ENCODE data around the gene DYRK3.
"Not testable (repeated sequence)": the region's sequence is repeated elsewhere in the genome, so short reads cannot be mapped to it uniquely, and the experiment has no call there.

Gene DYRK3

DNA sequence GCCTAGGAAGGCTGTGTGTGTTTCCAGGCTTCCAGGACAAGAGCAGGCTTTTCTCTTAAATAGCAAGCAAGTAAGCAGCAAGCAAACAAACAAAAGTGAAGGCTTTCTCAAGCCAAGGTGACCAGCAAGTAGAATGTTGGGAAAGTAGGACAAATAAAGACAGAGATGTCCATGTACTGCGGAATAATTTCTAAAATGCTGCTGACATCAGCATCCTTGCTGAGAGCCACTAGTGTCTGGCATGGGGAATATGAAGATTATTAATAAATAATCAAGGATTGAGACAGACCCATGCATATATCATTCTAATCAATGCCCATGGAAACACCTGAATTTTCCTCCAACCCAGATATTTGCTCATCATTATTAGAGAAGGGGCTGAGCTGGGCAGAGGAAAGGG is 6.4 kb upstream of the DYRK3 start:
- DNase-seq (ENCODE audit: low read depth in 2 of 2, low spot score in 1 of 2), result no peak

- no peak for DNase-seq (ENCODE audit: low read depth in 2 of 2, low spot score in 1 of 2)
Measured at GRCh38 chr1:206631085-206631509, 4.2 kb upstream of the DYRK3 start.

GRCh38 chr1:206633708-206634121 is 1.6 kb upstream of the DYRK3 start:
- DNase-seq (ENCODE audit: low read depth in 2 of 2, low spot score in 1 of 2), result no peak

- peak; percentile 46 to 59 for DNase-seq (ENCODE audit: low read depth in 2 of 2, low spot score in 1 of 2)
Measured at GRCh38 chr1:206634365-206635079, 814 bp upstream of the DYRK3 start.

DNA sequence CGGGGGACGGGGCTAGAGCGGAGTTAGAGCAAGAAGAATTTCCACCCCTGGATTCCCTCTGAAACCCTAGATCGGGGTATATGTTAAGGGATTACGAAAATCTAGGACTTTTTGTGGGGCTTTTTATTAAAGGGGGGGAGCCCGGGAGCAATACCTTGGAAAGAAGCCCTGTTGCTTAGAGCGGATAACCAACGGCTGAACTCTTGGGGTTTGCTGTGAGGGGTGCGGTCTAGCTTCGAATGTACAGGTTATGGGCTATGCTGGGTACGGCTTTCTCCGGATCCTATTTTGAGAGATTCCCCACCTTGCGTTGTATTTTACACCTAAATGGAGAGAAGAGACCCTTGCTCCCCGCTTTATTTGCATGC is 626 bp downstream of the DYRK3 start:
- no peak for DNase-seq (ENCODE audit: low read depth in 2 of 2, low spot score in 1 of 2)

DNA sequence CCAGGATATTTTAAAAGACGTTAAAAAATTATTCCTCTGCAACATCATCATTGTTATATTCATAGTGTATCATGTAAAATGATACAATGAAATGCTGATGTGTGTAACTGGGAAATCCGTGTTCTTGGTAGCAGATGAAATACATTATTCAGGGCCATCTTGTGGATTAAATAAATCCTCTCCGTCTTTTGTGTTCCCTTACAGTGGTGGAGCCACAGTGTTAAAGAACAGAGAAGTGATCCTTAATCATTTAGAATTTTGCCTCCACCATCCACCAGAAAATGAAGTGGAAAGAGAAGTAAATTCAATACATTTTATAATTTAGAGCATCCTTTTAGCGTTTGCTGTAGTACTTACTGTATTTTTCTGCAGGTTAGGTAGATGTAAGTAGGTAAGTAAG is 1.3 kb downstream of the DYRK3 start:
- DNase-seq (ENCODE audit: low read depth in 2 of 2, low spot score in 1 of 2), result no peak

DNA sequence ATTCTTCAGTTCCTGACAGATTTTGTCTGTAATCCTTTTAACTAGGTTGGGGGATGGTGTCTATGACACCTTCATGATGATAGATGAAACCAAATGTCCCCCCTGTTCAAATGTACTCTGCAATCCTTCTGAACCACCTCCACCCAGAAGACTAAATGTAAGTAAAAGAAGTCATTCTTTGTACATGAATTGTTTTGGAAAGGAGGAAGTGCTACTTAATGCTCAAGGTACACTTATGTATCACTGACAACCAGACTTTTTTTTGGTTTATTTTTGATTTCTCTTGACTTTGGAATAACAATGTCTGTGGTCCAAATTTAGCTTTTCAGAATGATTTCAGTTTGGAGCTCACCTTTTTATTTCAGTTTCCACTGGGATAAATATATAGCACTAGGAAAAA is 2.3 kb downstream of the DYRK3 start:
- DNase-seq (ENCODE audit: low read depth in 2 of 2, low spot score in 1 of 2), result no peak

- not testable (repeated sequence) for DNase-seq (ENCODE audit: low read depth in 2 of 2, low spot score in 1 of 2)
Measured at GRCh38 chr1:206642074-206642473, 6.7 kb downstream of the DYRK3 start.

- DNase-seq (ENCODE audit: low read depth in 2 of 2, low spot score in 1 of 2), result no peak
Measured at GRCh38 chr1:206643118-206643698, 7.9 kb downstream of the DYRK3 start.

DNA sequence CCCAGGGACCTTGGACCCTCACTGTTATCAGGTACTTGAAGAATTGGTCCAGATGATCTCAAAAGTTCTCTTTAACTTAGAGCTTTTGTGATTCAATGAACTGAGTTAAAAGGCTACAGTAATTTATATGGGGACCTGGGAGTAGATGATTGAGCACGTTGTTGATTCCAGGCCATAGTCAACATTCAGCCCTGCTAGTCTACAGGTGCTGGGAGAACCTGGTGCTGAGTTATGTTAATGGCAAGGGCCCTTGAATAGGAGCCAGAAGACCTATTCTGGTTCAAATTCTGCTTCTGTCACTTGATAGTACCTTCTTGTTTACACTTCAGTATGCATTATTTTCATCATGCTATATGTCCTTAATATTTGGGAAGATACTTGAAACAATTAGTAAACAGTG is 11.2 kb downstream of the DYRK3 start:
- DNase-seq (ENCODE audit: low read depth in 2 of 2, low spot score in 1 of 2), result no peak

DNA sequence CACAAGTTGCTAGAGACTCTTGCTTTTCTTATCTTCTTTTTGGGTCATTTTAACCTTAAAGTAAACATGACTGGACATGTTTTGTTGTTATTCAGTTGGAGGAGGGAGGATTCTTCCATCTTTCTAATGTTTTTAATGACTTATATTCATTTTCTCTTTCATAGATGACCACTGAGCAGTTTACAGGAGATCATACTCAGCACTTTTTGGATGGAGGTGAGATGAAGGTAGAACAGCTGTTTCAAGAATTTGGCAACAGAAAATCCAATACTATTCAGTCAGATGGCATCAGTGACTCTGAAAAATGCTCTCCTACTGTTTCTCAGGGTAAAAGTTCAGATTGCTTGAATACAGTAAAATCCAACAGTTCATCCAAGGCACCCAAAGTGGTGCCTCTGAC is 11.9 kb downstream of the DYRK3 start:
- DNase-seq (ENCODE audit: low read depth in 2 of 2, low spot score in 1 of 2), result no peak

- DNase-seq (ENCODE audit: low read depth in 2 of 2, low spot score in 1 of 2), result no peak
Measured at GRCh38 chr1:206649261-206649921, 14.1 kb downstream of the DYRK3 start.

- DNase-seq (ENCODE audit: low read depth in 2 of 2, low spot score in 1 of 2), result no peak
Measured at GRCh38 chr1:206651014-206651413, 15.7 kb downstream of the DYRK3 start.

DNA sequence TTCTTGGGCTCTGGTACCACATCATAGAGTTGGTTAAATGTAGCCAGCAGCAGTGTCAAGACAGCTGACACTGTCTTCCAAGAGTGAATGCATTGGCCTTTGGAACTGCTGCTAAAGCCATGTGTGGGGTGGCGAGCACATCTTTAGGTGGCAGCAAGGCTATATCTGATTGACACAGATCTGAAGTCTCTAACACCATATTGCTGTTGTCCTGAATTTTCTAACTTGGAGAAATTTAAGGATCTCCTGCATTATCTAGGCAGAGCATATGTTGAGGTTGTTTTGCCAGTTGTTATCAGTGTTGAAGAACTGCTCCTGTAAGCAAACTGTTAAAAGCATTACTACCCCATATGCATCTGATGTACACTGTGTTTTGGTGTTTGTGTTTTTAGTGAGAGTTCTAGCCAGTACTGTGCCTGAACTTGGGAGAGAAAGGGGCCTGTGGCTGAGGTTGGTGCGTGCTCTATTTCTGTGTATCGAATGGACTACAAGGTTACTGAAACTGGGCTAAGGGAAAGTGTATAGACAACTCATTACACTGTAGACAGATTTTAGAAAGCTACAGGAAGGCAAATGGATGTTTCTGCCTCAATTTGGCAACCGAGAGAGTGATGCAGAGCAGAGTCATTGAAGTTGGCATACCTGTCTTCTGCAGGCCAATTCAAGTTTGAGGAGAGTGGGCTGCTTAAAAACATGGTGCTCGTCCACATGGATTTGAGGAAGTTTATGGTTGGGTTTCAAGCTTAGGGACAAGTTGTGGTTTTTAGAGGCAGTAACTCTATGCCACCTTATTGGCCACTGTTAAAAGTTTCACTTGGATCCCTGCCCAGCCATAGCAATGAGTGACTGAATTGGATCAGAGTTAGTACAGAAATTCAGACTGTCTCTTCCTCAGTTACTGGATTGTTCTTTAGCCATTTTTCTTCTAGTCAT is 16.9 kb downstream of the DYRK3 start:
- DNase-seq (ENCODE audit: low read depth in 2 of 2, low spot score in 1 of 2), result no peak

DNA sequence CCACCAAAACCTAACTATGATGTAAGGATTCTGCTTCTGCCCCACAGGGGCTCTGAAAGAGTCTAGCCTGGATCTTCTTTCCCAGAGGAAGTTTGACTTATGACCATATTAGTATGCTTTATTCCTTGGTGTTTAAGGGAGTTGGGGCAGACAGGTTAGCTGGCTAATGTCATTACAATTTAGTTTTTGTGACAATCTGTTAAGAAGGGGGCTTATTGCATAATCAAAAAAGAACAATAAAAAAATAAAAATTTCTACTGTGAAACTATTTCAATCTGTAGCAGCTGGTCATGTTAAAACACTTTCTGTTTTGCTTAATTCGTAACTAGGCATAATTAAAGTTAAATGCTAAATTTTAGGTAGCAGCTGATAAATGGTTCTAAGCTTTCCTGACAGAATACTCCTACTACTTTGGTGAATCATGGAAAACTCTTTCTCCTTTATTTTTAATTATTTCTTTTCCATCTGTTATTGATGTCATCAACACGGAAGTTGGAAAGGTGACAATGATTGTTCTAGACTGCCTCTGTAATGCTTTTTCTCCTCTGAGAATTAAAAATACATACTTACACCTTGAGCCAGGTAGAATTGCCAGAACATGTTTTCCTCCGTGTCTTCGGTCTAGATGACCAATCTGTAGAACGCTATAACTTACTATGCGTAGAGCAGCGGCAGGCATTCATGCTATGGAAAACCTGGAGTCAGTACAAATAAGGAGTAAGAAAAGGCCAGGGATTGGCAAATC is 18.6 kb downstream of the DYRK3 start:
- no peak for DNase-seq (ENCODE audit: low read depth in 2 of 2, low spot score in 1 of 2)

GRCh38 chr1:206654828-206655227 is 19.5 kb downstream of the DYRK3 start:
- DNase-seq (ENCODE audit: low read depth in 2 of 2, low spot score in 1 of 2), result no peak

GRCh38 chr1:206655471-206655882 is 20.1 kb downstream of the DYRK3 start:
- DNase-seq (ENCODE audit: low read depth in 2 of 2, low spot score in 1 of 2), result no peak

GRCh38 chr1:206656936-206657335 is 21.6 kb downstream of the DYRK3 start:
- DNase-seq (ENCODE audit: low read depth in 2 of 2, low spot score in 1 of 2), result no peak

DNA sequence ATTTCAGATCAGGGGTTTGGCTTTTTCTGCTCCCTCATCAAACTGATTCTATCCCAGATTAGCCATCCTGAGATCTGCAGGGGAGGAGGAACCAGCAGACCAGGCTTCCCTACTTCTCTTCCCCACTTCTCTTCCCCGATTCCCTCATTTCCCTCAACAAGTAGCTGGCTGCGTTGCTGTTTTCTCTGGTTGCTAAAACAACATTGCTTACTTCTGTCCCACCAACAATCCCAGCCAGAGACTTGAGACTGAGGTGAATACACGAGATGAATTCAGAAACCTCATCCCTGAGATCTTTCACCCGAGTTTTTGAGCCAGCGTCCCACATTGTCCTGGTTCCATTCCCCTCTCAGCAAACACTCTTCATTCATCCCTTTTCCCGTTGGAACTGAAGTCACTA is 22.4 kb downstream of the DYRK3 start:
- no peak for DNase-seq (ENCODE audit: low read depth in 2 of 2, low spot score in 1 of 2)

DNA sequence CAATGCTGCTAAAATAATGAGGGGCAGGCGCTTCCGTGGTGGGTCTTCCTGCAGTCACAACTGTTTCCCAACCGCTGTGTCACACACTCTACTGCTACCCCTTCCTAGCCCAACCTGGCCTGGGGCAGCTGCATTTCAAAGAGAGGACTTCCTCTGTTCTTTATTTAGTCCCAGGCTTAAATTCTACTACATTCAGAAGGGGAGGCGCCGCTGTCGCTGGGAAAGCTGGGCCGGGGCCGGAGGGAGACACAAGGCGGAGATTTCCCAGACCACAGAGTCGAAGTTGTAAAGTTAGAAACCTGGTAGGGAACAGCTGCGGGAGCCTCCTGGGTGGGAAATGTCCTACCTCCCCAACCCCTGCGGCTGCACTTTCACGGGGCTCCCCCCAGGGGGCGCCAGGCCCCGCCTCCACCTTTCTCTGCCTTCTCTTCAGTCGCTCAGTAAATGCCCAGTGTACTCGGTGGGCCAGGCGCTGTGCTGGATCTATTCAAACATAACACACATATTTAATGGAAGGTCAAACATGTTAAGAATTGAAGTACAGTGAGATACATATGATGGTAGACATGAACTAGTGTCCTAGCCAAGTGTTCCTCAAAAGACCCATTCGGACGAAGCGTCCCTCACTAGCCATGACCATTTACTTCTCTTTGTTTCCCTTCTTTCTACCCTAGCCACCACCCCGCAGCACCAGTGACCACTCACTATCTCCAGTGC is 23.1 kb downstream of the DYRK3 start:
- no peak for DNase-seq (ENCODE audit: low read depth in 2 of 2, low spot score in 1 of 2)
